ENCODE measurements around the gene KCND2. TPM values are rescaled to one million over a fixed set of nuclear protein-coding genes. Genes with fewer than 3 reads are reported as not detected.

KCND2 gene
- polyA plus RNA-seq, 1 of the 3 experiments (the other 2 are of a cell fraction), result not detected

DNA sequence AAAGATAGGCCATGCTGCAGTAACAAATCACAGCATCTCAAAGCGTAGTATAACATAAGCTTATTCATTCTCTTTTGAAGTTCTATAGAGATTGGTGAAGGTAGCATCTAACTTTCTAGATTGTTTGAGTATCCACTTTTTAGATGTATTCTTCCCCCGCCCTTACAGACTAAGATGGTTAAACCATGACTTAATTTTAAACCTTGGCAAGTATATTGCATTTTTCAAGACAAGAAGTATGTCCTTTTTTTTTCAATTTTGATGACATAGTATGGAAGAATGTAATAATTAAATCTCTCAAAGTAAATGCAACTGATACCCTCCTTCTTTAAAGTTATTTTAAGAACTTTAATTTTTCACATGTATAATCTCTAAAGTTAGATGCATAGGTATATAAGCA, 190.0 kb downstream of the KCND2 start:
- H2AFZ ChIP-seq (ENCODE audit: low read depth), result no peak overlapping the region

DNA sequence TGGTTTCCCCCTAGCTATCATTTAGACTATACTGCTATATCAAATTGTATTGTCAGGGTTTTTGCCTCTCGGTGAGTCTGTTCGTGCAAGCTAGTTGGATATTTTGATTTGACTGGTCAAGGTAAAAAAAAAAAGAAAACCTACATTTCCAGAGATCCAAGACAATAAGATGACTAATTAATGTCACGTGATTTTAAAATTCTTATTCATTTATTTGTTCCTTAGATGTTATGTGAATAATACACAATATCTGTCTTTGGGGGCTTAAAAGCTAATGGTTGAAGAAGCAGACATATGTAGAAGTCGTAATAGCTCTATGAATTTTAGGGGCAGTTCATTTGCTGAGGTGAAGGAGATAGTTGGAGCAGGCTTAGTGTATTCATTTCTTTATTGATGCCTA, 191.1 kb downstream of the KCND2 start:
- Histone ChIP-seq H3K79me2 (ENCODE audit: insufficient read depth) (no peaks in the 10 kb centered on the region), H3K9me3 (no peaks in the 10 kb centered on the region), H3K27ac (ENCODE audit: low read depth in 2 of 2, low read length in 1 of 2) (no peak overlapping the region), H3K9me2 (no peaks in the 10 kb centered on the region), H3K36me3 (replicated peaks in 1 of 2; ENCODE audit: control insufficient read depth in 1 of 2, insufficient read depth in 2 of 2, low read length in 1 of 2) (no peaks in the 10 kb centered on the region), H3K9ac (no peak overlapping the region), H3K4me3 (ENCODE audit: low read depth in 2 of 2, low read length in 1 of 2) (no peak overlapping the region), H3F3A (replicated peaks; ENCODE audit: insufficient read depth) (no peaks in the 10 kb centered on the region), H3K4me2 (no peak overlapping the region), H3K27me3 (ENCODE audit: insufficient read depth) (no peaks in the 10 kb centered on the region), H2AFZ (ENCODE audit: low read depth) (no peak overlapping the region), H3K4me1 (ENCODE audit: control insufficient read depth in 1 of 2, insufficient read depth in 2 of 2, low read depth in 1 of 2, low read length in 1 of 2) (no peaks in the 10 kb centered on the region), H4K20me1 (ENCODE audit: insufficient read depth) (no peaks in the 10 kb centered on the region)
- DNase-seq, result no peak
- POLR2A ChIA-PET, result no interaction called here
- CTCF ChIA-PET, result no interaction called here
- WGBS (ENCODE audit: low lambda C conversion rate), result 1% methylated on average over 4 of the region's 4 CpGs
- TF ChIP-seq FOXM1 (IDR thresholded peaks at IDR 0.05; ENCODE audit: low read depth), result no peak
- TF ChIP-seq TEAD4 (IDR thresholded peaks at IDR 0.05; ENCODE audit: borderline replicate concordance, insufficient read depth), result no peak
- TF ChIP-seq MXI1 (IDR thresholded peaks at IDR 0.05; ENCODE audit: low read depth, low read length), result no peak
- TF ChIP-seq JUND (IDR thresholded peaks at IDR 0.05), result no peak
- TF ChIP-seq FOSL2 (IDR thresholded peaks at IDR 0.05; ENCODE audit: borderline replicate concordance, low read depth), result no peak

More for the DNA sequence above, 190.0 kb downstream of the KCND2 start:
- H3K27me3 ChIP-seq (ENCODE audit: insufficient read depth), result no peaks in the 10 kb centered on the region
- H3K4me1 ChIP-seq (ENCODE audit: control insufficient read depth in 1 of 2, insufficient read depth in 2 of 2, low read depth in 1 of 2, low read length in 1 of 2), result no peaks in the 10 kb centered on the region
- no peaks in the 10 kb centered on the region for H3K36me3 ChIP-seq (replicated peaks in 1 of 2; ENCODE audit: control insufficient read depth in 1 of 2, insufficient read depth in 2 of 2, low read length in 1 of 2)
- no peaks in the 10 kb centered on the region for H3F3A ChIP-seq (replicated peaks; ENCODE audit: insufficient read depth)
- no peak overlapping the region for H3K27ac ChIP-seq (ENCODE audit: low read depth in 2 of 2, low read length in 1 of 2)
- ChIA-PET POLR2A (no interaction called here), CTCF (no interaction called here)
- no peak for DNase-seq
- 3% methylated on average over 2 of the region's 2 CpGs for WGBS (ENCODE audit: low lambda C conversion rate)
- H3K79me2 ChIP-seq (ENCODE audit: insufficient read depth), result no peaks in the 10 kb centered on the region
- no peaks in the 10 kb centered on the region for H4K20me1 ChIP-seq (ENCODE audit: insufficient read depth)
- no peak overlapping the region for H3K4me3 ChIP-seq (ENCODE audit: low read depth in 2 of 2, low read length in 1 of 2)
- H3K9me2 ChIP-seq, result no peaks in the 10 kb centered on the region
- TF ChIP-seq CHD2 (IDR thresholded peaks at IDR 0.05; ENCODE audit: low read length, partially characterized antibody), result no peak
- TF ChIP-seq MXI1 (IDR thresholded peaks at IDR 0.05; ENCODE audit: low read depth, low read length), result no peak
- TF ChIP-seq FOXM1 (IDR thresholded peaks at IDR 0.05; ENCODE audit: low read depth), result no peak
- TF ChIP-seq RCOR1 (IDR thresholded peaks at IDR 0.05; ENCODE audit: low read length), result no peak
- TF ChIP-seq TAF1 (IDR thresholded peaks at IDR 0.05; ENCODE audit: borderline replicate concordance, low read depth, low read length), result no peak
- TF ChIP-seq FOSL2 (IDR thresholded peaks at IDR 0.05; ENCODE audit: borderline replicate concordance, low read depth), result no peak
- no peak for TF ChIP-seq SMC3 (IDR thresholded peaks at IDR 0.05; ENCODE audit: low read depth, low read length)
- TF ChIP-seq POLR2AphosphoS5 (IDR thresholded peaks at IDR 0.05; ENCODE audit: low read depth, low read length), result no peak
- H3K9ac ChIP-seq, result no peak overlapping the region
- no peak overlapping the region for H3K4me2 ChIP-seq
- H3K9me3 ChIP-seq, result no peaks in the 10 kb centered on the region

GRCh38 chr7:120467676-120468075, 194.7 kb downstream of the KCND2 start:
- Histone ChIP-seq H3K36me3 (replicated peaks in 1 of 2; ENCODE audit: control insufficient read depth in 1 of 2, insufficient read depth in 2 of 2, low read length in 1 of 2) (no peaks in the 10 kb centered on the region), H3K4me3 (ENCODE audit: low read depth in 2 of 2, low read length in 1 of 2) (no peak overlapping the region), H4K20me1 (ENCODE audit: insufficient read depth) (no peaks in the 10 kb centered on the region), H3K4me1 (ENCODE audit: control insufficient read depth in 1 of 2, insufficient read depth in 2 of 2, low read depth in 1 of 2, low read length in 1 of 2) (no peaks in the 10 kb centered on the region; a peak in 1 of 4 replicates), H3K4me2 (no peak overlapping the region), H3F3A (replicated peaks; ENCODE audit: insufficient read depth) (no peaks in the 10 kb centered on the region), H3K79me2 (ENCODE audit: insufficient read depth) (no peaks in the 10 kb centered on the region), H3K9me3 (no peaks in the 10 kb centered on the region), H3K9me2 (no peaks in the 10 kb centered on the region), H3K27me3 (ENCODE audit: insufficient read depth) (no peaks in the 10 kb centered on the region), H2AFZ (ENCODE audit: low read depth) (no peak overlapping the region), H3K9ac (no peak overlapping the region), H3K27ac (ENCODE audit: low read depth in 2 of 2, low read length in 1 of 2) (no peak overlapping the region)
- ChIA-PET POLR2A (no interaction called here), CTCF (no interaction called here)
- 9% methylated on average over 3 of the region's 3 CpGs for WGBS (ENCODE audit: low lambda C conversion rate)
- DNase-seq, result no peak
- no peak for TF ChIP-seq NFIC (IDR thresholded peaks at IDR 0.05; ENCODE audit: borderline replicate concordance)
- TF ChIP-seq JUND (IDR thresholded peaks at IDR 0.05), result no peak
- TF ChIP-seq POLR2AphosphoS5 (IDR thresholded peaks at IDR 0.05; ENCODE audit: low read depth, low read length), result no peak
- no peak for TF ChIP-seq MEF2A (IDR thresholded peaks at IDR 0.05; ENCODE audit: borderline replicate concordance, low read depth)
- TF ChIP-seq EZH2phosphoT487 (IDR thresholded peaks at IDR 0.05; ENCODE audit: borderline replicate concordance, low read depth), result no peak
- TF ChIP-seq MAX (IDR thresholded peaks at IDR 0.05; ENCODE audit: low read depth), result no peak
- no peak for TF ChIP-seq MXI1 (IDR thresholded peaks at IDR 0.05; ENCODE audit: low read depth, low read length)
- TF ChIP-seq RAD21 (IDR thresholded peaks at IDR 0.05; ENCODE audit: low read length), result no peak
- TF ChIP-seq ELF1 (IDR thresholded peaks at IDR 0.05), result no peak
- no peak for TF ChIP-seq ZBTB33 (IDR thresholded peaks at IDR 0.05; ENCODE audit: borderline replicate concordance, low read depth)
- no peak for TF ChIP-seq FOXJ3 (CRISPR knock-in tag; IDR thresholded peaks at IDR 0.05)
- no peak for TF ChIP-seq RFX5 (IDR thresholded peaks at IDR 0.05; ENCODE audit: low read length)
- TF ChIP-seq RXRA (IDR thresholded peaks at IDR 0.05; ENCODE audit: borderline replicate concordance, low read depth), result no peak
- TF ChIP-seq FOXM1 (IDR thresholded peaks at IDR 0.05; ENCODE audit: low read depth), result no peak
- no peak for TF ChIP-seq TAF1 (IDR thresholded peaks at IDR 0.05; ENCODE audit: borderline replicate concordance, low read depth, low read length)
- no peak for TF ChIP-seq GABPA (IDR thresholded peaks at IDR 0.05; ENCODE audit: low read depth)
- TF ChIP-seq SMC3 (IDR thresholded peaks at IDR 0.05; ENCODE audit: low read depth, low read length), result no peak
